ENCODE results near the gene PDS5B.

- TF ChIP-seq CTCF (conservative IDR thresholded peaks at IDR 0.05 in 1 of 2, IDR thresholded peaks at IDR 0.05 in 1 of 2; ENCODE audit: extremely low read depth in 1 of 2, insufficient read depth in 1 of 2, low read depth in 1 of 2, low read length in 2 of 2) = no peak
- no peak for TF ChIP-seq EZH2 (IDR thresholded peaks at IDR 0.05; ENCODE audit: borderline replicate concordance, low read length)
Observed at GRCh38 chr13:32736648-32737047, 150.4 kb downstream of the PDS5B start.

Measured in mammary epithelial cell (primary cell).